RPMI7951 (cell line): Measurements from ENCODE around the gene RPS21. TPM values are rescaled to one million over a fixed set of nuclear protein-coding genes. Genes with fewer than 3 reads are reported as not detected.
A peak's percentile ranks its signal among the peaks of the same experiment; 100 is the strongest.

ENCODE experiments used
- DNase-seq: peaks from one replicate; pipeline ENCODE4 v3.0.0-alpha.2; 2012; ENCODE audit warnings: low read depth
- total RNA-seq: library from RNA; depleted of rRNA; stranded (reverse); fragments of >200 nt; shearing (Covaris generic); gene quantifications from 2 replicates; pipeline ENCODE4 v1.2.3, GENCODE V29; 2014

RPS21 gene
- total RNA-seq, 1 experiment from 2014 or later, result 2,752 TPM

DNA sequence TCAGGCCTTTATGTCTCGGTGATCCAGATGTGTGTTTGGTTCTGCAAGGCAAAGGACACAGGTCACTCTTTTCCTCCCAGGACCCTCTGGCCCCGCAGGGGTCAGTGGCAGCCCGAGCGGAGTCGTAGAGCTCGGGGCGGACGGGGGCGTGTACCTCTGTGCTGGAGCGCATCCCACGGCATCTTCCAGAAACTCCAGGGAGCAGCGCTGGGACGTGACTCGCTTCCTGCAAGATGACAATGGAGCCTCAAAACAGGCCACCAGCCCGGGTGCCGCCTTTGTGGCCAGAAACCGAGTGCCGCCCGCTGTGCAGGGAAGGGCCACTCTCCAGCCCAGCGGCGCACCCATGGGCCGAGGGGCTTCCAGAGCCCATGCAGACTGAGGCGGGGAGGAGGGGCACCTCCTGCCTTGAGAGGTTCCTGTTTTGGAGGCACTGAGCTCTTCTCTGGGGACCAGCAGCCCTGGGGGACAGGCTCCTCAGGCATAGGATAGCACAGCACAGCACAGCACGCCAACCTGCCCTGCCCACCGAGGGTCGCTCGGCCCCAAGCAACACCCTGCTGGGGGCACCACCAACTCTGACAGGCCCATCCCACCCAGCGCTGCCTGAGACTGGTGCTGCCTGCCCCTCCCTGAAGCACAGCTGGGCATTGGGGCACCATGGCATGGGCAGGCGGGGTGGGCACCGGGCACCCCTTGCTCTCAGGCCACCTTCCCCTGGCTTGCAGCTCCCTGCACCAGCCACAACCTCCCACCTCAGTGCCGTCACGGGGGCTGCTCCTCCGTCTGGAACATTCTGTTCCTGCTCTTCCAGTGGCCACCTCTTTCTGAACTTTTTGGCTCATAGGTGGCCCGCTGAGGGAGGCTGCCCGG, 9.7 kb downstream of the RPS21 start:
- DNase-seq, result no peak

DNA sequence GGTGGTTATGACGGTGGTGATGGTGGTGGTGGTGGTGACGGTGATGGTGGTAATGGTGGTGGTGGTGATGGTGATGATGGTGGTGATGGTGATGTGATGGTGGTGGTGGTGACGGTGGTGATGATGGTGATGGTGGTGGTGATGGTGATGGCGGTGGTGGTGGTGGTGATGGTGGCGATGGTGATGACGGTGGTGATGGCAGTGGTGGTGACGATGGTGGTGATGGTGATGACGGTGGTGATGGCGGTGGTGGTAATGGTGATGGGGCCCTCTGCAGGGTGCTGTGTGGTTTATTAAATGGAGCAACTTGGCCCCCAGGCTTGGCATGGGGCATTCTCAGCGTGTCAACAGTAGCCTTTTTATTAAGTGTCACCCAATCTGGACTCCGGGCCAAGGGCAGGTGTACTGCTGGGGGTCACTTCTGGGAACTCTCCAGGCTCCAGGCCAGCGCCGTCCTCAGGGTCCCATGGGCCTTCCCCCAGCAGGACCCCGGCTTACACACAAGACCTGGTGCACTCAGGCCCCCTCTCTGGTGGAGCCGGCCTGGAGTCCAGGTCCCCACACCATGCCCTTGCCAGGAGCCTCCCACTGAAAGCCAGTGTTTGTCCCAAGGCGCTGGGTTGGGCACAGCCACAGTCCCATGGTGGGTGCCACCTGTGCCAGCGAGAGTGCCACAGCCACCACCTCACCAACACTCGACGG, 11.4 kb downstream of the RPS21 start:
- DNase-seq, result no peak

DNA sequence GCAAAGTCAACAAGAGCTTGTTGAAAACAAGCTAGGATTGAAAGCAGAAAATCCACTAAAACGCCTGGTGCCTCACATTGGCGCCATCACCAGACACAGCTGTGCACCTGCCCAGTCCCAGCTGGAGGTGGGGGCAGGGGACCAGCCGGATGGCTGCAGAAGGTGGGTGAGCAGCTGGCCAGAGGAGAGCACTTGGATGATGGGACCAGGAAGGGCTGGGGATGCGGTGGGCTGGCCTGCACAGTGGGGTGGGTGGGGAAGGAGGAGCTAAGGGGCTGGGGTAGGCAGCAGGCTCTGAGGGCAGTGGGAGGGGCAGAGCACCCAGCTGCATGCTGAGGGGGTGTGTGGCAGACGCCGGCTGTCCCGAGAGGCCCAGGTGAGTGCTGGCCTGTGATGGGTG, 13.1 kb downstream of the RPS21 start:
- DNase-seq, result no peak

- no peak for DNase-seq
Measured at GRCh38 chr20:62400541-62400940, 13.6 kb downstream of the RPS21 start.

GRCh38 chr20:62401331-62401779, 14.5 kb downstream of the RPS21 start:
- DNase-seq, result no peak

DNA sequence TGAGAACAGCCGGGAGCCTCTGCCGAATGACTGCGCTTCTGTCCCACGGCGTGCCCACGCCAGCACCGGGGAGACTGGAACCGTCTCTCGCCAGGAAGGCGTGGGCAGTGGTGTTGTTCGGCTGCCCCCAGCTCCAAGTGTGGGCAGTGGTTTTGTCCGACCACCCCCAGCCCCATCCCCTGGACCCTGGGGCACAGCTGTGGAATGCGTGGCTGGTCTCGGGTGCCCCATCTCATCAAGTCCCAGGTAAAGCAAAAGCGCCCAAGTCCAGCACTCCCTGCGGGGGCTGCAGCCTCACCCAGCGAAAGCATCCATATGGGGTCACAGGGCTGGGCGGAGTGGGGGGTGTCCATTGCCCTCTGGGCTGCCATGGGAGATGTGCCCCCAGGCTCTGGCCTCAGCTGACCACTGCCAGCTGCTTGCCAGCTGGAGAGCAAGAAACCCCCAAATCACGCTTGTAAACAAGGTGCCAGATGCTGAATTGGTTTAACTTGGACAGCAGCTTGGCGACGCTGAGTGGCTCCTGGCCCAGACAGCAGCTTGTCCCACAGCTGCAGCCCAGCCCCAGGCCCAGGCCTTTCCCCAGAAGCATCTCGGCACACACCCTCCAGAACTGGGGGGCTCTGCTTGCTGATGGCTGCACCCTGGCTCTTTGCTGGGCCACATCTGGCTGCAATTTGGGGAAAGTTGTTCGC, 15.7 kb downstream of the RPS21 start:
- DNase-seq, result no peak

- DNase-seq, result no peak
Measured at GRCh38 chr20:62403331-62403730, 16.4 kb downstream of the RPS21 start.

DNA sequence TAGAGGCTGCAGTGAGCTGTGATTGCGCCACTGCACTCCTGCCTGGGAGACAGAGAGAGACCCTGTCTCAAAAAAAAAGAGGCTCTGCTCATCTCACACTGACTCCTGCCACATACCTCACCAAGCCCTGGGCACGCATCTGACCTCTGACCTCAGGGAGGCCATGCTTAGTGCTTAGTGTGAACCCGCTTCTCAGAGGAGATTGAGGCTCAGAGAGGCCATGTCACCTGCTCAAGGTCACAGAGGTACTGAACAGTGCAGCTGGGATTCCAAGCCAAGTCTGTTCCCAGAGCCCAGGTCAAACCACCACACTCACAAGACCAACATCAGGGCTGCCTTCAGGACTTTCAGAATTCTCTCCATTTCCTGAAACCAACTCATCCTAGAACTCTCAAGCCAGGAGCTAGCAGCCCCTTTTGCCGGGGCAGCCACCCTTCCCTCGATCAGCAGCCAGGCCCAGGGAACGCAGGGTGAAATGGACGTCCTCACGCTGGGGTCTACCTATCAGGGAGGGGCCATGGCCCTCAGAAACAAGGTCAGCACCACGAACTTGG, 17.3 kb downstream of the RPS21 start:
- no peak for DNase-seq

GRCh38 chr20:62404761-62405107, 17.8 kb downstream of the RPS21 start:
- DNase-seq, result no peak

GRCh38 chr20:62405108-62405980, 18.4 kb downstream of the RPS21 start:
- peak; percentile 66 for DNase-seq

DNA sequence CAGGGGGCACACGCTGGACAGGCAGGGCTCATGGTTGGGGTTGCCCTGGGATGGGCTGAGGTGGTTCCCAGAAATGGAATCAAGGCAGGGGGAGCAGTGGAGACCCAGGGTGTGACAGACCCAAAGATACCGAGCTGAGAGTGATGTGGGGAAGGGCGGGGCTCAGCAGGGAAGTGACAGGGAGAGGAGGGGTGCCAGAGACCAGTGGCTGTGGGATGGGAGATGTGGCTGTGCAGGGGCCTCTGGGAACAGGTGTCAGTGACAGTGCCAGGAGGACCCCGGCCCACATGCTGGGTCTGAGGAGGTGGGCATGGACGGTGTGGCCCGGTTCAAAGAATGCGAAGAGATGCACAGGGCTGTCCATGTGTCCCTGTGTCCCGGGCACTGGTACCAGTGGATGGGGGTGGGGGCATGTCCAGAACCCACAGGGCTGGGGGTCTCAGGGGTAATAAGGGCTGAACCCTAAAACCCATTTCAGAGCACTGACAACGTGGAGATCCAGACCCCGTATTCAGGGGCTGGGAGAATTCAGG, 19.1 kb downstream of the RPS21 start:
- no peak for DNase-seq

GRCh38 chr20:62406635-62407176, 19.8 kb downstream of the RPS21 start:
- DNase-seq, result no peak

DNA sequence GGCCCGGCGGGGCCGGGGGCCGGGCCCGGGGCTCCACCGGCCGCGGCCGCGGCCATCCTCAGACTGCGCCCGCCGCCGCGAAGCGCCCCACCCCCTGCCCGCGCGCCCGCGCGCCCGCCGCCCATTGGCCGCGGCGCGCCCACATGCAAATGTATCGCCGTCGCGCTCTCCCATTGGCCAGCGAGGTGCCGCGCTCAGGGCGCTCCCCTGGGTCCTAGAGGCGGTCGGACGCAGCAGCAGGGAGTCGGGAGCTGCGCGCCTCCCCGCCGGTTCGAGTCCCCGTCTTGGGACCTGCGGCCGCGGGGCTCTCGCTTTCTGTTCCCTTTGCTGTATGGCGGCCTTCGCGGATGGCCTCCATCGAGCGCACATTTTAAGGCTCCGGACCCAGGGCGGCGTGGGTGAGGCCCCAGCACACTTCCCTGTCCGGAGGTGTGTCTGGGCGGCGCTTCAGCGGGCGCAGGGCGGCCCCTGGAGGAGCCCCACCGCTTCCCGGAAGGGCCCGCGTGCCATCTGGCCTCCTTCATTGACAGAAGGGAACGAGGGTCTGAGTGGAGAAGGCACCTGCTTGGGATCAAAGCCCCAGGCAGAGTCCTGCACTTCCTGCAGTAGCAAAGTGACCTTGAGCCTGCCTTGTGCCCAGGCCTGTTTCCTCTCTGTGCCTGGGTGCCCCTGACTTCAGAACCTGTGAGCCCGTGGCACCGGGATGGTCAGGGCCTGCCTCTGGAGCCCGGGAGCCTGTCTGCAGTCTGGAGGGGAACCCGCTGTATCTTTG, 20.5 kb downstream of the RPS21 start, which contains the start of gene CABLES2:
Gene CABLES2 (minus strand): TSS at position 65 of the 772 bp plus-strand sequence. CDS start 9 bp downstream, at position 56.
- DNase-seq, result peak; percentile 96

DNA sequence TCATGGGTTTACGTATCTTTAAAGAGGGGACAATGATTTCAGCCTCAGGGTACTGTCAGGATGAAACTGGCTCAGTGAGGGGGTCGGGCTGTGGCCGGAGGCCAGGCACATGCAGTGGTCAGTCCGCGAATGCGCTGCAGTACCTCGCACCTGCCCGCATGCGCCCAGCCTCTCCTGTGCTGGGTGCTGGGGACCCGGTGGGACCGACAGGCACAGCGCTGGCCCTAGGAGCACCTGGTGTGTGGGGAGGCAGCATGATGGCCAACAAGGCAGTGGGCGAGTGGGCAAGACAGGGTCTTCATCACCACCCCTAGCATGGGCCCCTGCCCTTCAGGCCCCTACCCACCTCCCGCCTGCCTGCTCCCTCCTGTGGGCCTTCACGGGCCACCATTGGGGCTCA, 21.2 kb downstream of the RPS21 start:
- no peak for DNase-seq

DNA sequence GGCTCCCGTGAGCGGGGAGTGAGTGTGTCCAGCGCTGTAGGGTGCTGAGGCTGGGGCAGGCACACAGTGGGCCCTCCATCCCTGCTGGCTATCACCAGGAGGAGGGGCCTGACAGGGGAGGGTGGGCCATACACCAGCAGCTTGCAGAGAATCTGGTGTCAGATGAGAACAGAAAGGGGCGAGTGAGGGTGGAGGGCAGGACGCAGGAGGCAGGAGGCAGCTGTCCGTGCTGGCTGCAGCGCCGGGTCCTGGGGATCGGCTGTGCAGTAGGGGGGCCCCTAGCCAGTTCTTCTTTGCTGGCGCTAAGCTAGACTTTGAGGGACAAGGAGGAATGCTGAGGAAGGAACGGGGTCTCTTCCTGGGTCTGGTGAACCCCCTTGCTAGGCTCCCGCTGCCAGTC, 21.7 kb downstream of the RPS21 start:
- no peak for DNase-seq

GRCh38 chr20:62409086-62409853, 22.4 kb downstream of the RPS21 start:
- DNase-seq, result no peak

DNA sequence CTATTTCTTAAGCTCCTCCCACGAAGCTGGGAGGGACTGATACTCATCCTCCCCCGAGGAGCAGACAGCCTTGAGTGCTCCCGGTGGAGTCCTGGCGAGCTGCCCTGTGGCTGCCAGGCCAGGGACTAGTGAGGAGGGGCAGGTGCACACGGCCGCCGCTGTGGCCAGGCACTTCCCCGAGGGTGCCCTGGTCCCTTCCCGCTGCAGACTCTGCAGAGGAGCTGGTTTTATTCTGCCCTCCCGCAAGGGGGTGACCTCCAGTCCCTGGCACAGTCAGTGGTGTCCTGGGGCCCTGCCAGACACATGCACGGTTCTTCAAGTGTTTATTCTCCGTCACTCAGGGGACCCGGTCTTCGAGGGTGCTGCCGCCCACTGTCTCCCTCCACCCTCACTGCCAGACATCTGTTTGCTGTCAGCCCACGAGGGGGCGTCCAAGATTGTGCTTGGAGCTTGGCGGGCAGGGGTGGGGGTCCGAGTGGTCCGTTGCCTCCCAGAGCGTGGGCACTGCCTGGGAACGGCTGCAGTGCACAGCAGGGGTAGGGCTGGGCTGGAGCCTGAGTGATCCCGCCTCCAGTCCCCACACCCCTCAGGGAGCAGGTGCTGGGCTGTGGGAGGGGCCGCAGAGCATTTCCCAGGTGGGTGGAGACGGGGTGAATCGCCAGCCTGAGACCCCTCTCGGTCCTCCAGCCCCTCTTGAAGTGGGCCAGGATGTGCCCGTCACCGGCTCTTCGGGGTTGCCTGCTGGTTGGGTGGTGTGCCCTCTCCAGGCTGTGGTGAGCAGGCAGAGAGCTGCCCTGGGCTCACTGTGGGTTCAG, 23.2 kb downstream of the RPS21 start:
- DNase-seq, result peak; percentile 48
